ENCODE measurements around the gene CSTB.

DNA sequence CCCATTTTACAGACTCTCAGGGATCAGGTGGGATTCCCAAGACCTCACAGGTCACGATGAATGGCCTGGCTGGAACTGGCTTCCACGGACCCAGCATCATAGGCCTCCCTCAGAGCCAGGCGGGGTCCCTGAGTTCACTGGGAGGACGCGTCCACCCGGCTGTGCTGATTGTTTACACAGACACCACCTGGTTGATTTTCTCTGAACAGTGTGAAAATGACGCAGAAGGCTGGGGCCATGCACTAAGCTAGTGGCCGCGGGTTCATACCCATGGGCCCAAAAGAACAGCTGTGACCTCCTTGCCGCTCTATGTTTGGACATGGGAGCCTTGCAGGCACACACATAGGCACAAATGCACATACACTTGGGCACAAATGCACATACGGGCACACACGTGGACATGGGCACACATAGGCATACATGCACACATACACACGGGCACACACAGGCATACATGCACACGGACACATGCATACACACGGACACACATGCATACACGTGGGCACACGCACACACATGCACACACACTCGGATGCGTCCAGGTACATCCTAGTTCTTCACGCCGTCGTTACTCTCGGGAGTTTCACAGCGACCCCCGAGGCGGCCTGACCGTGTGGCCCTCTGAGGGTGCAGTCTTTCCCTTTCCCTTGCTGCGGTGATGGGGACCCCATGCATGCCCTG is 23.2 kb downstream of the CSTB start:
- TF ChIP-seq, protein P1, sequence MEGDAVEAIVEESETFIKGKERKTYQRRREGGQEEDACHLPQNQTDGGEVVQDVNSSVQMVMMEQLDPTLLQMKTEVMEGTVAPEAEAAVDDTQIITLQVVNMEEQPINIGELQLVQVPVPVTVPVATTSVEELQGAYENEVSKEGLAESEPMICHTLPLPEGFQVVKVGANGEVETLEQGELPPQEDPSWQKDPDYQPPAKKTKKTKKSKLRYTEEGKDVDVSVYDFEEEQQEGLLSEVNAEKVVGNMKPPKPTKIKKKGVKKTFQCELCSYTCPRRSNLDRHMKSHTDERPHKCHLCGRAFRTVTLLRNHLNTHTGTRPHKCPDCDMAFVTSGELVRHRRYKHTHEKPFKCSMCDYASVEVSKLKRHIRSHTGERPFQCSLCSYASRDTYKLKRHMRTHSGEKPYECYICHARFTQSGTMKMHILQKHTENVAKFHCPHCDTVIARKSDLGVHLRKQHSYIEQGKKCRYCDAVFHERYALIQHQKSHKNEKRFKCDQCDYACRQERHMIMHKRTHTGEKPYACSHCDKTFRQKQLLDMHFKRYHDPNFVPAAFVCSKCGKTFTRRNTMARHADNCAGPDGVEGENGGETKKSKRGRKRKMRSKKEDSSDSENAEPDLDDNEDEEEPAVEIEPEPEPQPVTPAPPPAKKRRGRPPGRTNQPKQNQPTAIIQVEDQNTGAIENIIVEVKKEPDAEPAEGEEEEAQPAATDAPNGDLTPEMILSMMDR (IDR thresholded peaks at IDR 0.05; ENCODE audit: insufficient read depth, low read depth, low read length) = no peak
- no peak for TF ChIP-seq EZH2 (IDR thresholded peaks at IDR 0.05; ENCODE audit: insufficient read depth, low read length)
